ENCODE measurements around the gene ST6GAL1.

ST6GAL1 gene

DNA sequence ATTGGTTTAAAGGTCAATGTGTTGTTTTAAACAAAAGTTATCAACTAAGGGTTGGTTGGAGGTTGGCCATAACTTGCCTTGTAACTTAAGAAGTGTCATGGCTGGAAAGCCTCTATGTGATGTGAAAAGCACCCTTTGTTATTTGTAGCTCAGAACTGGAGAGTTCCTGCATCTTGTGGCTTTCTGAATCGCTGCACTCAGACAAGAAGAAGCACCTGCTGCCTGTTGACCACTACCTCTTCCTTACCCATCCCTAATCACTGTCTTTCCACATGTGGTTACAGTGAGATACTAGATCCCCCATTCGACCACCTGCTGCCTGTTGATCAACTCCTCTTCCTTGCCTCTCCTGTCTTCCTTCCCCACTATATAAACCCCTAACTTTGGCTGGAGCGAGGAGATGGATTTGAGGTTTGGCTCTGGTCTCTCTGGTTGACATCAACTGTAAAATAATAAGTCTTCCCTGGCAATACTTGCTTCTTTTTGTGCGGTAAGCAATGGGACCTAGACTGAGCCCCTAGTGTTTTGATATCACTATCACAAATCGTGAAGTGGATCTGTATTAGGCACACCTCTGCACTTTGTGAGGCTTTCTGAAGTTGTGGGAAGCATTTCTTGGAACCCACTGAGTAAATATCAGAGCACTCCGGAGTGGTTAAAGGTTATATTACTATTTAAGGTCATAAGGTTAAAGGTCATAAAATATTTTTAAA is 195.1 kb downstream of the ST6GAL1 start:
- DNase-seq = no peak
